Stimulated activated CD4-positive, alpha-beta T cell treated with anti-CD3 and anti-CD28 coated beads, TNF-alpha, amount 100 ng/mL, for 1 hour (primary cell): Measurements from ENCODE around the gene PRRC2B.
"Not testable (repeated sequence)": the region's sequence is repeated elsewhere in the genome, so short reads cannot be mapped to it uniquely, and the experiment has no call there.

ENCODE experiments used
- DNase-seq, 3 donors: peaks; one replicate each; pipeline ENCODE4 v3.0.0-alpha.2; 2020; ENCODE audit warnings: low read depth in 3 of 3, low spot score in 1 of 3

PRRC2B gene

DNA sequence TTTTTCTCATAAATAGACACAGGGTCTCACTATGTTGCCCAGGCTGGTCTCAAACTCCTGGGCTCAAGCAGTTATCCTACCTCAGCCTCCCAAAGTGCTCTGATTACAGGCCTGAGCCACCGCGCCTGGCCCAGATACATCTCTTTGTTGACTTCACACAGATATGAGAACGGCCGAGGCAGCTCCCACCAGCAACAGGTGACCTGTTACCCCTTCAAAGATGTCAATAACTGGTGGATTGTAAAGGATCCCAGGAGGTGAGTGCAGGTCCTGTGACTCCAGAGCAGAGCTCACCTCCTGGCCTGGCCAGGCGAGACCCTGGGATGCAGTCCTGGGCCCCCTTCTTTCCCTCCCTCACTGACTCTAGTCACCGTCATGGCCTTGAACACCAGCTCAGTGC lies 118.0 kb downstream of the PRRC2B start:
- no peak for DNase-seq

DNA sequence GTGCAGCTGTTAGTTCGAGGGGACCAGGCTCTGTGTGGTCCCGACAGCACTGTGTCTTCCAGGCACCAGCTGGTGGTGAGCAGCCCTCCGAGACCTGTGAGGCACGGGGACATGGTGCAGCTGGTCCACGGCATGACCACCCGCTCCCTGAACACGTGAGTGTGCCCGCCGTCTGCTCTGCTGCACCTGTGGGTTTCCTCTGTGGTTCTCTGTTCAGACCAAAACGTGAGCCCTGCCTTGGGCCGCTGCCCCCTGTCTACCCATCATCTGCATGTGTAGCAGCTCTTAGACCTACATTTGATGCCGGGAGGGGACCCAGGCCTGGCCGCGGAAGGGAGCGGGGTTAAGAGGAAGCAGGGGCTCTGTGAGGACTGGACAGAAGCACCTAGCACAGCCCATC lies 119.3 kb downstream of the PRRC2B start:
- no peak for DNase-seq

DNA sequence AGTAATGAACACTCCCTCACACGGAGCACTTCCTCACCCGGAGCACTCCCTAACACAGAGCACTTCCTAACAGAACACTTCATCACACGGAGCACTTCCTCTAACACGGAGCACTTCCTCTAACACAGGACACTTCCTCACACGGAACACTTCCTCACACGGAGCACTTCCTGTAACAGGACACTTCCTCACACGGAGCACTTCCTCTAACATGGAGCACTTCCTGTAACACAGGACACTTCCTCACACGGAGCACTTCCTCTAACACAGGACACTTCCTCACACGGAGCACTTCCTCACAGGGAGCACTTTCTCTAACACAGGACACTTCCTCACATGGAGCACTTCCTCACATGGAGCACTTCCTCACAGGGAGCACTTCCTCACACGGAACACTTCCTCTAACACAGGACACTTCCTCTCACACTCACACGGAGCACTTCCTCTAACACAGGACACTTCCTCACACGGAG lies 121.7 kb downstream of the PRRC2B start:
- DNase-seq, result not testable (repeated sequence)

DNA sequence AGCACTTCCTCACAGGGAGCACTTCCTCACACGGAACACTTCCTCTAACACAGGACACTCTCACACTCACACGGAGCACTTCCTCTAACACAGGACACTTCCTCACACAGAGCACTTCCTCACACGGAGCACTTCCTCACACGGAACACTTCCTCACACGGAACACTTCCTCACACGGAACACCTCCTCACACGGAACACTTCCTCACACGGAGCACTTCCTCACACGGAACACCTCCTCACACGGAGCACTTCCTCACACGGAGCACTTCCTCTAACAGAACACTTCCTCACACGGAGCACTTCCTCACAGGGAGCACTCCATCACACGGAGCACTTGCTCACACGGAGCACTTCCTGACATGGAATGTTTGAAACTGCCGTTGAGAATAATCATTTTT lies 122.2 kb downstream of the PRRC2B start:
- DNase-seq, result no peak

DNA sequence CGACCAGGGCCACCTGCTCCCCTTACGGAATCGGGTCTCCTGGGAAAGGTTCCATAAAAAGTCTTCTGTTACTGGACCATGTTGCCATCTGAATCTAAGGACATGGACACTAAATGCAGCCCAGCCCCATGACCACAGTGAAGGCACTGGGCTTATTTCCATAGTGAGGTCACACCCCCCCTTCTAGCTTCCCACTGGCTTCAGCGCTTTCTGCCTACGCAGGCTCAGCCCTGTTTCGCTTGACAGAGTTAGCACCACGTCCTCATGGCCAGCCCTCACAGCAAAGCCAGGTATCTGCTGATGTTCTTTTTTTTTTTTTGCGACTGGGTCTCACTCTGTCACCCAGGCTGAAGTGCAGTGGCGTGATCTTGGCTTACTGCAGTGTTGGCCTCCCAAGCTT lies 123.0 kb downstream of the PRRC2B start:
- no peak for DNase-seq

DNA sequence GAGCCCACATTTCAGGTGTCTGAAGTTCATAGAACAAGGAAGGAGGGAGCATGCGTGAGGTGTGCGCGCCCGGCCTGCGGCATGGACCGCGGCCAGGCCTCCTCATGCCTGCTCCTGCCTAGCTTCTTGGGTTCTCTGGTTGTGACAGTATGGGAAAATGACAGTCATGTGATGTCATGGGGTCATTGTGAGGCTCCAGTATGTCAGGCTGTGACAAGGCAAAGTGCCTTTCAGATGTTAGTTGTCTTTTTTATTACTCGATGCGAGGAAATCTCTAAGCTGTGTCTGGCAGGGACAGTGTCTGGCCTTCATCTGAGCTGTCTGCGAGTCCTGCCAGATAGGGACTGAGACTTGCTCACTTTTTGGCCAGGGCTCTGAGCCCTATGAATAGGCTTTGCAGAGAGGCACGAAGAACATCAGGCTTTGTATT lies 123.9 kb downstream of the PRRC2B start:
- DNase-seq, result no peak

DNA sequence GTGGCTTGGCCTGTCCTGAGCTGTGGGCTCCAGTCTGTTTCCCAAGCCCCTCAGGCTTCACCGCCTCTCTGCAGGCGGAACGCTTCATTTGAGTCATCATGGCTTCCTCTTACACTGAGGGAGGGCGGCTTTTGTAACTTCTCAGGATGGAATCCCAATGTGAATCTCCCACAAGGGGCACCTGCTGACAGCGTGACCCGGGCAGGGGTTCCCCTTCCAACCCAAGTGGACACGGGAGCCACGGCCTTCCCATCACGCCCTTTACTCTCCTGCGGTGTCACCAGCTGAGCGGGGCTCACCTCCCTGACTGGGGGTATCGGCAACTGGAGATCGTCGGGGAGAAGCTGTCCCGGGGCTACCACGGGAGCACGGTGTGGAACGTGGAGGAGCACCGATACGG lies 124.7 kb downstream of the PRRC2B start:
- no peak for DNase-seq

DNA sequence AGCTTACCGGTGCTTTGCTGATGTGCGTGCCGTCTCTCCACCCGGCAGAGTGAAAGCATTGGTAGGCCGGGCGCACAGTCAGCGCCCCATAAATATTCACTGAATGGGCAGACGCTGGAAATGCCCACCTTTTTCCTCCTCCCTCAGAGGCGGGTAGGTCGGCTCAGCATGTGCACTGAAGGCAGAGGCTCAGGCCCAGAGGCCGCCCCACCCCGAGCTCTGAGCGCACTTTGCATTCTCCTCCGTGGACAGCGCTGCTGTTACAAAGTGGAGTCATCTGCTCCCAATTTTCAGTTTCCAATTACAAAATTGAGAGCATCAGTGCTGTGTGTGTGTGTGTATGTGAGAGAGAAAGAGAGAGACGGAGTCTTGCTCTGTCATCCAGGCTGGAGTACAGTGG lies 126.6 kb downstream of the PRRC2B start:
- DNase-seq, result no peak

DNA sequence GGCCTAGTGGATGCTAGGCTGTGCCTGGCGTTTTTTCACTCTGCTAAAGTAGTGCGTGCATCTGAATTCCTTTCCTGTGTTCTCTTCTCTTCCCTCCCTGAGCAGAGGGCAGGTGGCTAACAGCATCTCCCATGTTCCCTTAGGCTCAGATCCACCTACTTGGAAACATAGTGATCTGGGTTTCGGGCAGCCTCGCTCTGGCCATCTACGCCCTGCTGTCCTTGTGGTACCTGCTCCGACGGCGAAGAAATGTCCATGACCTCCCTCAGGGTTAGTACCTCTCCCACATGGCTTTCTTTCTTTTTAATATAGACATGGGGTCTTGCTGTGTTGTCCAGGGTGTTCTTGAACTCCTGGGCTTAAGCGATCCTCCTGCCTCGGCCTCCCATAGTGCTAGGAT lies 127.3 kb downstream of the PRRC2B start:
- DNase-seq, result no peak

DNA sequence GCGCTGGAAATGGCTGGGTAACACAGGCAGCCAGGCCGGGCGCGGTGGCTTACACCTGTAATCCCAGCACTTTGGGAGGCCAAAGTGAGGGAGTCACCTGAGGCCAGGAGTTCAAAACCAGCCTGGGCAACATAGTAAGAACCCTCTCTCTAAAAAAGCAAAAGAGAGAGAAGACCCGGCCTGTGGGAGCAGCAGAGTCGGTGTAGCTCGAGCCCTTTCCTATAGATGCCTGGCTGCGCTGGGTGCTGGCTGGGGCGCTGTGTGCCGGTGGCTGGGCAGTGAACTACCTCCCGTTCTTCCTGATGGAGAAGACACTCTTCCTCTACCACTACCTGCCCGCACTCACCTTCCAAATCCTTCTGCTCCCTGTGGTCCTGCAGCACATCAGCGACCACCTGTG lies 127.9 kb downstream of the PRRC2B start:
- no peak for DNase-seq

DNA sequence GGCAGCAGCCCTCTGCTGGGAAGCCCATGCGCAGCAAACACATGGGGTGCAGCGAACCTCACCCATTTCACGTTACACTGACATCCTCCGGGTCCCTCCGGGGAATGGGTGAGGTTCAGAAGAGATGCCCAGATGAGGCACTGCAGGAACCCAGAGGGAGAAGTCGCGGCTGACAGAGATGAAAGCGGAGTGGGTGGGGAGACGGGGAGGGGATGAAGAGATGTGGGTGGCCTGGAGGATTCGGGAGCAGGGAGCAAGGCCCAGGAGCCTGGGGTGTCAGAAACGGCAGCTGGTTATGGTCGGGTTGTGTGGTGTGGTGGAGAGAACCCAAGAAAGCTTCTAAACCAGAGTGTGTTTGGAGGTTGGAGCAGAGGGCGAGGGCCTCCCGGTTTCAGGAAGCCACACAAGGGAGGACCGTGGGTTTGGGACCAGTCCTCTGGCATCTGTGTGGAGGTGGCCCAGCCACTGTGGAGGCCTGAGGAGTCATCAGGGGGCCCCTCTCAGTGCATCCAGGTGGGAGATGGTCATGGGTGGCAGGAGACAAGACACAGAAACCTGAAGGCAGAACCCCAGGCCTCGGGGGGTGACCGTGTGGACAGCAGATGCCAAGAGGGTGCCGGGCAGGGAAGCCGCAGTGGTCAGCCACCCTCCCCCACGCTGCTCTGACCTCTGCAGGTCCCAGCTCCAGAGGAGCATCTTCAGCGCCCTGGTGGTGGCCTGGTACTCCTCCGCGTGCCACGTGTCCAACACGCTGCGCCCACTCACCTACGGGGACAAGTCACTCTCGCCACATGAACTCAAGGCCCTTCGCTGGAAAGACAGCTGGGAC lies 128.6 kb downstream of the PRRC2B start:
- DNase-seq, result no peak

DNA sequence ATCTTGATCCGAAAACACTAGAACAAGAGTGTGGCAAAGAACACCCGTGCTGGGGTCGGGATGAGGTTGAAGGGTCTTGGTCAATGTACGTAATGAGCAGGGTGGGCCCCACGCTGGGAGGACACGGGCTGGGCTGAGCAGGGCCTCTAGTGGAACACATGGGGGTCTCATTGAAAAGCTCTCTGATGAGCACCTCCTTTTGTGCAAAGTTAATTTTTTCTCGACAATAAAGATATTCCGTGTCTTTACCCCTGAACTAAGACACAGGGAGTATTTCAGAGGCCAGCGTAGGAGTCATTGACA lies 129.2 kb downstream of the PRRC2B start:
- no peak for DNase-seq

DNA sequence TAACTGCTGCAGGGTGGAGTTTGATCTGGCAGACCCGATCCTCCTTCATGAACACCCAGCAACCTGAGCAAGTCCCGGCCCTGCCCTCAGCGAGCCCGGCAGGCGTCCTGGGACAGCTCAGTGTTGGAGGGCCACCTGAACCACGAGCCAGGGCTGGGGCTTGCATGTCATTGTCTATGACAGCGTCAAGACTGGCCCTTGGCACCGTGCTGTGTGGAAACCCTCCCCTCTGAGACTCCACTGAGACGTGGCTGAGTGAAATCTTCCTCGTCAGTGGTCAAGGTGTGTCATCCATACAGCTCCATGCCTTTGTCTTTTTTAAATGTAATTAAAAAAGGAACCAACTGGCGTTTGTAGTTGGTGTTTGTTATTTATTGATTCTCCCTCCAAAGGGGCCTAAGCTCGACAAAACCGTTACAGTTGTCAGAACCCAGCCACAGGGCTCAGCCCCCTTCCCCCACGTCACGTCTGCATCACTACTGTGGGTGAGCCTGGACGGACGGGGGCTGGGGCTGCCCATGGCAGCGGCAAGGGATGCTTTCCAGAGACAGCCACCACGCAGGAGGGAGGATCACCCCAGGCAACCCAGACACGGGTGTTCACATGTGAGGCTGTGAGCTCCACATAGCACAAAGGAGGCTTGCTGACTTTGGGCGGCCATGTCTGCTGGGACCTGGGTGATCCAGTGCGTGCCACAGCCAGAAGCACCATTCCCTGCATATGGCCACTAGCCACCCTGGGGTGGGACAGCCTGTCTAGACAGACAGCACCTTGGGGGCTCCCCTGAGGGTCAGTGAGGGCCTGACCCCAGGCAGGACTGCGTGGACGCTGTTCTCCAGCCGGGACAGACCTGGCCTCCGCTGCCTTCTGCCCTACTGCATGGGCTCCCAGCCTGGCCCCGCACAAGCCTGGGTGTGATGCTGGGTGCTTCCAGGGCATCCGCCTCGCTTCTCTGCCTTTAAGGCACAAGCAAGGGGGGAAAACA lies 129.9 kb downstream of the PRRC2B start:
- DNase-seq, result no peak

DNA sequence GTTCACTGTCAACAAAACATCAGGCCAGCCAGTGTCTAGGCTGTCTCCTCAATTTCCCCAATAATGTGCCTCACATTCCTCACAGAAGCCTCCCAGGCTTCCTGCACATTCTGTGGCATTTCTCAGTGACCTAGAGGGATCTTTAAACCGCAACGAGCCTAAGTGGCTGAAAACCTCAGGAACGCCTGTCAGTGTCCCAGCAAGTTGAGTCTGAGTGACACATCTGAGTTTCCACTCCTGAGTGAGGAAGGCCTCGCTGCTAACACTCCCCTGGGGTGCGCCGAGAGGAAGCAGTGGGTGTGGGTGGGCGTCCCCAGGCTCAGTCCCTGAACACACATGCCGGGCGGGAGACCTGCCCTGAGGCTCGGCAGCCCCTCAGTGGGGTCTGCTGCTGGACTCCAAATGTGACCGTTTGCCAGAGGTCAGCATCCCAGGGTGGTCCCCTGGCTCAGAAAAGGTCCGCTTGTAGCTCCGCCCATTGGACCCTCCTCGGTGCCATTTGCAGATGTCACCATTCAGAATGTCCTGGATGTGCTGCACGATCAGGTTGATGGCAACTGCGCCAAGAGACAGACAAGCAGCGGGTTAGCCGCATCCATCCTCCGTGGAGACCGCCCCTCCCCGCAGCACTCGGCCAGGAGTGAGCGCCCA lies 130.9 kb downstream of the PRRC2B start:
- DNase-seq, result no peak

DNA sequence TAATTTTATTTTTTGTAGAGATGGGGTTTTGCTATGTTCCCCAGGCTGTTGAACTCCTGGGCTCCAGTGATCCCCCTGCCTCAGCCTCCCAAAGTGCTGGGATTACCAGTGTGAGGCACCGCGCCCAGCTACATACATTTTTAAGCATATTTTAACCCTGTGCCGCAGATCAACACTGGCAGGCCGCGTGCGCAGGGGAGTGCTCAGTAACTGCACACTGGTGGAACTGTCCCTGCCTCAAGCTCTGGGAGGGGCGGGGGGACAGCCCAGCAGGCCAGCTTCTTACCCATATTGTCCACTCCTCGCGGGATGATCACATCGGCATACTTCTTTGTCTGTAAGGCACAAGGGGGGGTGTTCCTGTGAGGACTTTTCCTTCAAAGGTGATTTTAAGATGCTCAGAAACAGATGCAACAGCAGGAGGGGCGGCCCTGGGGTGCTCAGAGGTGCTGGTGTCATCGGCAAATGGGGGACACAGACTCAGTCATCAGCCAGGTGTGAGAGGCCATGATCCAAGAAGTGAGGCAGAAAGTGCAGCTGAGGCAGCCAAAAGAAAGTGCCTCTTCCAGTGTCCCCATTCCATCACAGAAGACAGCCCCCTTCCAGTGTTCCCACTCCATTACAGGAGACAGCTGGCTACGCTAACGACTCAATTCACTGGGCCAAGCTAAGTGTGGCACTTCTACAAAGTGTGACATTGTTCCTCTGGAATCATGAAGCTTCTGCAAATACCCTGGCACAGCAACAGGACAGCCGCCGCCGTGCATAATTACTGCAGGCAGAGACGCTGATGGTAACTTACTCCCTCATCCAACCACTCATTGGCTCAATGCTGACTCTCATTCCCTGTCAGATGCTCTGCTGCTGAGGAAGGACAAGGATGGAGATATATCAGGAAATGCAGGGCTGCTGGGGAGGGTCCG lies 132.0 kb downstream of the PRRC2B start:
- no peak for DNase-seq

DNA sequence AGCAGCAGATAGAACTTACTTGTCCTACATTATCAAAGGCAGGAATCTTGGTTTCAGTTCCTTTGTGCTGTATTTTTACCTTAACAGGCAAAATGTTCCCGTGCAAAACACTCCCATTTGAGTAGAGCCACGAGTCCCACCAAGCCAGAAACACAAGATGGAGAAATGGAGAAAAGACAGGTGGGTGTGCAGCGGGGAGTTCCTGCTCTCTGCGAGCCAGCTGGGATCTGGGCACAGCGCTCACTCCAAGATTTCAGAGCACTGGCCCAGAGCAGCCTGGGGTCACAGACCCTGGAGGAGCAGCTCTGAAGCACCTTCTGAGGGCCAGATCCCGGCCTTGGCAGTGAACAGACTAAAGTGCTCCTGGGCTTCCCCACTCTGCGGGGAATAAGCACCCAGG lies 134.3 kb downstream of the PRRC2B start:
- no peak for DNase-seq

DNA sequence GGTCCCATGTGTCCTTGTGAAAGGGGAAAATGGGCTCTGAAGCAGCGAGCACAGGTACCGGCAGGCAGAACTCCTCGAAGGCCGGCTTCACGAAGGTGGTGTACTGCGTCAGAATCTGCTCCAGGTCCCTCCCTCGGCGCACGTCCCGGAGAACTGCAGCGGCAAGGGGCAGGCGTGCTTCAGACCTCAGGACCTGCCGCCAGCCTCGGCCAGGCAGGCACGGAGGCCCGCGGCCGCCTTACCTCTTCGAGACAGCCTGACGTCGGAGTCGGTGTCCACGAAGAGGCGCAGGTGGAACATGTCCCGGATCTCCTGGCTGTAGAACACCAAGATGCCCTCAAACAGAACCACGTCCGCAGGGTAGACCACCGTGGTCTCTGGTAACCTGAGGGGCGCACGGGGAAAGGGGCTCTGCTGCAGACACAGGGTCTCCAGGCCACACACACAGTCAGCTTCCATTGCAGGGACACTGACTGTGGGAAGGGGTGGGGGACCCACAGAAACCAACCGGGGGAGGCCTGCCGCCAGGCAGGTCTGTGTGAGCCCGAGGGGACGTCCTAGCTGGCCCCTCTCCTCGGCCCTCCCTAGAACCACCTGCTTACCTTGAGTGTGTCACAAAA lies 135.1 kb downstream of the PRRC2B start:
- no peak for DNase-seq

DNA sequence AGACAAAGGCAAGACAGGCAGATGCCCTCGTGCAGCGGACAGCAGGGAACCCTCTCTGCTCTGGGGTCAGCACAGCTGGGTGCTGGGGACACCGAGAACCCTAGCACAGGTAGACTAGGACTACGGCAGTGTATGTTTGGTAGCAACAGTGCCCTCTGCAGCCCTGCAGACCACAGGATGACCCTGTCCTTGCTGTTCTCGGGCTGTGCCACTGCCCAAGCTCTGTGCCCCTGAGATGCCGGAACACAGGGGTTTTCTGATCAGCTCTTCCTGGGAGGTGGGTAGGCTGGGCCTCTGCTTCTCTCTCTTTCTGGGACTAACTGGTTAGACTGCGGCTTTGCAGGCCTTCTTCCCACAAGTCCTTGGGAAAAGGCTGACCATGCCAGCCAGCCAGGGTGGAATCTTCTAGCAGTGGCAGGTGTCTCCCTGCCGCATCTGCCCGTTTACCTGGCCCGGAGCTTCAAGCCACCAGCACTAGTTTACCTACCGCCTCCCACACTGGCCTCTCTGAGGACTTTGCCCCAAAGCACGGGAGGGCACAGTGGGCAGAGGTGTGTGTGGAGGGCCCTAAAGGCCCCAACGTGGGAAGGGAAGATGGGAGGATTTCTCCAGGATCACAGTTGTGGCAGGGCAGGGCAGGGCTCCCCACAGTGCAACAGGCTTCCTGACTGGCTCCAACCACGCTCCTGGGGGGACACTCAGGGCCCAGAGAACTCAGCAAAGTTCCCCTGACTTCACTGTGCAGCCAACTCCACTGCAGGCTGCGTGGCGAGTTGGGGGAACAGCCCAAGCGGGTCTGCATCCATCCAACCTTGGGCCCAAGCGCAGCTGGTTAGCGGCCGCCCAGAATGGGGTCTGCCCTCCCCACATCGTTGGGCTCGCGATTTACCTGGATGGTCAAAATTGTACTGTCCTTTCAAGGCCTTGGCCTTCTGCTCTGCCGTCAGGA lies 136.0 kb downstream of the PRRC2B start:
- DNase-seq, result no peak

DNA sequence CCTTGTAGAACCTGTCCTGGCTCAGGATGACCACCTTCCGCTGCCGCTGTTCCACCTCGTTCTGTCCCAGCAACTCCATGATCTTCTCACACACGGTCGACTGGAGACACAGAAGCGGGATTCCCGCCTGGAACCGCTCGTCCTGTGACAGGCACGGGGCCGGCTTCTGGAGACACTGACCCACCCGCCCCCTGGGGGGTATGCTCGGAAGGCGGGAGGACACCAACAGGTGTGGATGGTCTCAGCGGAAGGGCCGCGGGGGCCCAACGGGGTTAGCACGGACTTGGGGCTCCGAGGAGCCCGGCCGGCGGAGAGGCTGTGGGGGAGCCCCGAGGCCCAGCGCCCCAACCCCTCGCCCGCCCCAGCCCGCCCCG lies 136.6 kb downstream of the PRRC2B start:
- DNase-seq, result no peak
